Kidney tubule cell (primary cell): ENCODE measurements around the gene FOXN3.

Experiments
- DNase-seq: peaks from one replicate; pipeline ENCODE4 v3.0.0-alpha.2; 2018; ENCODE audit warnings: low spot score

Gene FOXN3

DNA sequence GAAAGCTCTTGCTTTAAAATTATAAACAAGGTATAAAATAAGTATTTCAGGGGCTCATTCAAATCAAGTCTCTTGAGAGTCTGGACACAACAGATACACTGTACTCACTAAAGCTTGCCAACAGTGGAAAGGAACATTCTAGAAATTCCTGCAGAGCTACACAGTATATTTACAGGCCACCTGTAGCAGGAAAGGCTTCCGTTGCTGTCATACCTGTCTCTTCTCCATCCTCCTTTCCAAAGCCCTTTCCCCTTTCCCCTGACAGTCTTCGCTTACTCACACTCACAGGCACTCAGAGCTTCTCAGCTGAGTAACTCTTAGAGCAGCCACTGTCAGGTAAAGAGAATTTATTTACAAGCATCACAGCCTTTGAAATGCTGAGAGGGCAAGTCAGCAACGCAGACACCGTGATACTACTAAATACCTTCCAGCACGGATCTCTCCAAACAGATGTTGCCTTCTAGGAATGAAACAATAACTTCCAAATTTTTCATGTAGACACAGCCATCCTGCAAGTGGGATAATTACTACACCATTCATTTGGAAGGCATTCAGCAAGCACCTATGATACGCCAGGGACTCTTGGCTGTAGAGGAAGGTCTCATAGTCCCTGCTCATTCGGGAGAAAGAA, 167.9 kb downstream of the FOXN3 start:
- peak; percentile 97 for DNase-seq

DNA sequence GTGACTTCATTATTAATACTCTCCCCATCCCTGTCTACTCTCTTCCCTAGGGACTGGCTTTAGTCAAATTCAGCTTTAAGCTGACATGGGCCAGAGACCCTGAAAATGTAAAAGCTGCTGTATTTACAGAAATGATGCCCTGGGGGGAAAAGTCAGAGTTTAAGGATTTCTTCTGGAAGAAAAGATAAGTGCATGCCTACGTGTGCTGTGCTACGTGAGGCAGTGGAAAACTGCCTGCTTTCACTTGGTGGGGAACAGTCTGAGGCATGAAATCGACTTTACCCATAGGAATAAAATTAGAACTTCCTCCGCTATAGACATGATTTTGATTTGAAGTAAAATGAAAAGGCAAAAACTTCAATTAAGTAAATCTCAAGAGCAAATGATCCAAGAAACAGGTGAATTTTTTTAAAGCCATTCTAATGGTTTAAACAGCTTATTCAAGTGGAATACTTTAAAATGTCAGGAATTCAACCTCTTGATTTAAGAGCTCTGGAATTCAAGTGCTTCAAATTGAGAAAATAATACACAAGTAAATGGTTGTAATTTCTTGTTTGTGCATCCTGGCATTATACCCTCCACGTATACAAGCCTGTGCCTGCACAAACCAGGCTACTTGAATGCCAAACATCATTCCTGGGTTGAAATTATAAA, 168.5 kb downstream of the FOXN3 start:
- no peak for DNase-seq

DNA sequence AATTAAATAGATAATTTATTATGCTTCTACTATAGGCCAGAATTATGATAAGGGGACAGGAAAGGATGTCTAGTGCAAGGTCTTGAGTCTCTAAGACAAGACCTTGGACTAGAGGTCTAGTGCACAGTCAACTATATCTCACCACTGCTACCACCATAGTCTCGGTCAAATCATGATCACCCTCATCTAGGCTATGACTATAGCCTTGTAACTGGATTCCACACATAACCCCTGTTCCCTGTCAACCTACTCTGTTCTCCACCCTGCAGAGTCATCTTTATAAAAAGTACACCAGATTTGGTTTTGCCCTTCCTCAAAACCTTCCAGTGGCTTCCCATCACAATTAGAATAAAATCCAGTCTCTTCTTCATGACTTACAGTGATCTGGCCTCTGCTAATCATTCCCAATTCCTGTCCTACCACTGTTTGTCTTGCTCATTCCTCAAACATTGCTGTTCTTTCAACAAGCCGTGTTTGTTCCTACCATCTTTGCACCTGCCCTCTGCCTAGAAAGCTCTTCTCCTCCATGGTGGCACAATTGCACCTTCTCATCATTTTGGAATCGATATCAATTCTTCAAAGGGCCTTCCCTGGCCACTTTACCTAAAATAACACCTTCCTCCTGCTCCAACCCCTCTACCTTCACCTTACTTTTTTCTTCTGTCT, 169.4 kb downstream of the FOXN3 start:
- DNase-seq, result peak; percentile 34

DNA sequence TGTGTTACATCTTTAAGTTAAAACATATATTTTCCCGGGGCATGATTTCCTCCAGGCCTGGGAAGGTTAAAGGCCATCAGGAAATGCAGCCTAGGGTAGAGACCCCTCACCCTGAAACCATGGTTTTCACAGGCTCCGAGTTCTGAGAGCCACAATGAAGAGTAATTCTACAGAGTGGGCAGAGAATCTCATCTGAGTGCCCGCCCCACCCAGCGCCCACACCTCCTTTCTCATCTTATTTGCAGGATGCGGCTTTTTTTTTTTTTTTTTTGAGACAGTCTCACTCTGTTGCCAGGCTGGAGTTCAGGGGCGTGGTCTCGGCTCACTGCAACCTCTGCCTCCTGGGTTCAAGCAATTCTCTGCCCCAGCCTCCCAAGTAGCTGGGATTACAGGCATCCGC, 170.7 kb downstream of the FOXN3 start:
- DNase-seq, result no peak

DNA sequence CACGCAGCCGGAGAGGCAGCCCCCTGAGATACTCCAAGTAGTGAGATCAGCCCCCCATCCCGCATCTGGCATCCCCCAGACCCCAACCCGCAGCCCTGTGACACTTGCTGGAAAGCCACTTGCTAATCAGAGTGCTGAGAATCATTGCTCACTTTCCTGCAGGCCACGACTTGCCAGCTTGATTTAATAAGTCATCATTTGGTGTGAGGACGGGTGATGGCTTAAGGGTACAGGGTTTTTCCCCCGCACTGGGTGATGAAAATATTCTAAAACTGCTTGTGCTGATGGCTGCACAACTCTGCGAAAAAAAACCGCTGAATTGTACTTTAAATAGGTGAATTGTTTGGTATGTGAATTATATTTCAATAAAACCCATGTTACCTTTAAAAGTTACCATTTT, 171.2 kb downstream of the FOXN3 start:
- no peak for DNase-seq

DNA sequence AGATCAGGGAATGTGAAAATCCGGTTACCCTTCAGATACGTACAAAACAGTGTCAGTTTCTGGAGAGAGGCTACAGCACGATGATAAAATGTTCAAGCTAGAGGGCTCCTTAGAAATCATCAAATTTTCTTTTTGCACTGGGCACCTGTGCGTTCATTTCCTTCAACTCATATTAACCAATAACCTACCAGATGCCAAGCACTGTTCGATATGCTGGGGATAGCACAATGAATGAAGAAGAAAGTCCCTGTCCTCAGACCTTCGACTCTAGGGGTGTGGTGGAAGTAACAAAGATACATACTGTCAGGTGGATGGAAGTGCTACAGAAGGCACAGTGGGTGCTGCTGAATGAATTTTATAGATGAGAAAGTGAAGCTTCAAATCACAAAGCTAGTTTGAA, 172.3 kb downstream of the FOXN3 start:
- no peak for DNase-seq

DNA sequence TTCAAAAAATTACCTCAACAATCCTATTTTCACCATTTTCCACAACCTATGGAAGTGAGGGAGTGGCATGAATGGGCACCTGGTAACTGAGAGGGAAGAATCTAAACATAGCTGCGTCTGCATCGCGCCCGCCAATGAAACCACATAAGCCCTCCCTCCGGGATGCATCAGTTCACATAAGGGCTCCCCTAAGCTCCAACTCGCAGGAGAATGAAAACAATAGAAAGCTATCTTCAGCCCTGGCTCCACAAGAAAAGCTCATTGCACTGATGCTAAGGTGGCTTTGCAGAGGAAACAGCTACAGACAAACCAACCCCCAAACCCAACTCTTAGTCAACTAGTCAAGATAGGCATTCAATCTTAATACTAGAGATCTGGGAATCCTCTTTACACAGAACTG, 173.3 kb downstream of the FOXN3 start:
- no peak for DNase-seq

DNA sequence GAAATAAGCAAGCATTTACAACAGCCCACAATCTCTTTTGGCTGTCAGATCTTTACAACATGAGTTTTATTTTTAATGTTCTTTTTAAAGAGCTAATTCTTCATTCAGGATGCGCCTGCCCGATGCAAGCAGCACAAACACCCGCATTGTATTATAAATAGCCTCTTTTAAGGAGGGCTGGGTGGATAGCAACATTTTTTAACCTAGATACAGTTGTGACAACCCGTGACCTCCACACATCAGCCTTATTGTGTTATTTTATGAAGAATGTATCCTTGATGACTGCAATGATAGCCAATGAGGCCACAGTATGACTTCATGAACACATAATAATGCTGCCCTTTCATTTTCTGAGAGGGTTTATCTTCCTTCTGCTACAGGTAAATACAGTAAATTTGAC, 173.7 kb downstream of the FOXN3 start:
- no peak for DNase-seq

DNA sequence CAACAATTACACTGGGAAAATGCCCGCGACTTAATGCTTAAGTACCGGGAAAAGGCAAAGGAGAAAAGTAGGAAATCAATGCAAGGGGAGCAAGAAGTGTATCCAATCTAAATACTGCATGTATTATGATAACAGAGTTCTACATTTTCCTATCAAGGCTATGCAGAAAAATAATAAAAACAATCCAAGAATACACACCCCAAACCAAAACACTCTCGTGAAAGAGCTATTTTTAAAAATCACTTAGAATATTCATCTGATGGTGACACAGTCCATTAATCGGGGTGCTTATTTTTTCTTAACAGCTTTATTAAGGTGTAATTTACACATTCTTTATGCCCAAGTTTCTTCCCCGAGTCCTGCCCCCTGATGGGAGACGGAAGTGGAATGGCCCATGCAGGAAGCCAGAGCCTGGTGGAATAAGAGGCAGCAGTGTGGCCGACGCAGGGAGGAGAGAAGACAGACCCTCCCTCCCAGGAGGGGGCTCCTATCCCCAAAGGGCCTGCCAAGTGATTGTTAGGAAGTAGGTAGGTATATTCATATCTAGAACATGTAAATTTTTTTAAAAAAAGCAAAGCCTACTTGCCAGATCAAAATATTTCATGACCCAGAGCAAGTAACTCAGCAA, 174.3 kb downstream of the FOXN3 start:
- no peak for DNase-seq

DNA sequence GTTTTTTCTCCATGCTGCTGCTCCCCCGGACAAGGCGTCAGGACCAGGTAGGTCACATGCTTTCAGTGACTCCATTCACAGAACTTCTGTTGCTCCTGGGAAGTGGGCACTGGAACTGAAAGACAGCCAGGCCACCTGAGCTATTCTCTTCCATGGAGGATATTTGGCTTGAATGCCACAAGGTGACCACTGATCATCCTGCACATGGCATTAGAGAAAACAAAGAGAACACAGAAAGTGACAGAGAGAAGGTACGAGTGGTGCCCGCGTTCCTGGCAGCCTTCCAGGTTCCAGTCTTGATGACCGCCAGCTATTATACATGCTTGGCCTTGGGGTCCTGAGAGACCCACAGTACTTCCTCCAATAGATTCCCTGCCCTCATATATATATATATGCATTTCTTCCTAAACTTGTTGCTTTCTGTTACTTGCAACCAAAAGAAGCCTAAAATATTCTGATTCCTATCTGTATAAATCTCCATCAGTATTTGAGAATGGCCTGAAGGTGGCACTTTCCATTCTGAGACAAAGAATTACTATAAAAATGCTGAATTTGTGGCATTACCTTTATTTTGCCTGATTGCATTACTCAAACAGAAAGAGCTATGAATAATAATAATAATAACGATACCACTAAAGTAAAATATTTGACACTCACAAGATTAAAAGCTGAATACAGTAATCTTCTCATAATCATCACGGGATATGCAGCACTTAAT, 174.9 kb downstream of the FOXN3 start:
- no peak for DNase-seq

DNA sequence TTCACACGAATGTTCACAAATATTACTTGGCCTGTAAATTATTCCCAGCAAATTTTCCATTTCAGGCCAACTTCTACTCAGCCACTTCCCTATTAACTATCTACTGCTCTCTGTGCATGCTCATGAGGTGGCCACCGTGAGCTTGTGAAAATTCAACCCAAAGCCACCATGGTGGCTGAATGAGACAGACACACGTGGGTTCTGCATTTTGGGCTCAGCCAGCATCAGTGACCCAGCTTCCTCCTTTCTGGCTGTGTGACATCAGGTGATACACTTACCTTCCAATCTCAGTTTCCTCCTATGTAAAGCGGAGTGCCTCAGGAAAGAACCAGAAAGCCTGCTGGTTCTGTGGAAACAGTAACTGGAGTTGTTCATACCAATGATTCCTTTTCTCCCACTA, 175.8 kb downstream of the FOXN3 start:
- DNase-seq, result no peak

DNA sequence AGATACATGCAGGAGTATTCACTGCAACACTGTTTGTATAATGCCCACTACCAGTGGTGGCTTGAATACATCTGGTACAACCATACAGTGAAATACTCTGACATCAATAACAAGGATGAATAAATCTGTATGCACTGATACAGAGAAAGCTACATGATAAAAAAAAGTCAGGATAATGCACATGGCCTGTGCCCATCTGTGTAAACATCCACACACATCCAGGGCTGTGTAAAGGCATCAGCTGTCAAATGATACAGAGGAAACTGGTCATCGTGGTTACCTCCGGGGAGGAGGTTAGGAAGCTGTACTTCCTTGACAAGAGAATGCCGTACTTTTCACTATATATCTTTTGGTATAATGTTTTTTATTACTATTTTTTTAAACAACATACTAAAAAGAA, 176.6 kb downstream of the FOXN3 start:
- peak; percentile 41 for DNase-seq

DNA sequence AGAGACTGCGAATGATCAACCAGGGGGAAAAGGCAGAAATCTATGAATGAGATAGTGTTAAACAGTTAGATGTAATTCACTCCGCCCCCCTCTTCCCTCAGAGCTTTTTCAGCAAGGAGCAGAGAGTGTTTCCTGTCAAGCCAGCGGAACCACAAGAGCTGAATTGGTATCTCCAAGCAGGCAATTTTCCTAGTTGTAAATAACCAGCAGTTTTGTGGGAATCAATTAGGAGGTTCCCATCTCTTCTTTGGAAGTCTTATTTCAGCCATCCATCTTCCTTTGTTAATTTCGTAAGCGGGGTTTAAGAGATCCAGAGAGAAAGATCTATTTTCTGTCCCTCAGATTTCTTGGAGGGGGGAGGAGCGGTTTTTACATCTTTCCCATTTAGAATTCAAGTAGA, 178.0 kb downstream of the FOXN3 start:
- DNase-seq, result no peak

DNA sequence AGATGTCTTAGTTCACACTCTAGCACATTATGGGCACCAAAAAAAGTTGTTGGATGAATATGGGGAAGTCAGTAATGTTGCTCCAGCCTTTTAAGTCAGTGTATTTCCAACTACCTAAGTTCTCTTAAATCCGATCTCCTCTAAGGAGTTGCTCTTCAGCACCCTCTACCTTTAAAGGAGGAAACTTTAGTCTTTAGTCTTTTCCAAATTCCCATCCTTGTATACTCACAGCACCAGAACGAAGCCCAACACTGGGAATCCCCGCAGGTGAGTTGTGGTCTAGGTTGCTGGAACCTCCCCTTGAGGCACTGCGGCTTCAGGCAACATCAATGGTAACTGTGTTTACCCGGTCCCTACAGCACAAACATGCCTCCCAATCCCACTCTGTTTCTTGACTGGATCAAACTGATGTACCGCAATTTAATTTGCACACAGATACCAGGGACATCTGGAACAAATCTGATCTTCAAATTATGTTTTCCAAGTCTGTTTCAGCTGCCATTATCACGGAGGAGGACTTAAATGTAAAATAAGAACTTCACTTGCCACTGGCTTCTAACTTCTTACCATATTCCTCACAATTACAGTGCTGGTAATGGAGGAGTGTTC, 179.0 kb downstream of the FOXN3 start:
- no peak for DNase-seq

DNA sequence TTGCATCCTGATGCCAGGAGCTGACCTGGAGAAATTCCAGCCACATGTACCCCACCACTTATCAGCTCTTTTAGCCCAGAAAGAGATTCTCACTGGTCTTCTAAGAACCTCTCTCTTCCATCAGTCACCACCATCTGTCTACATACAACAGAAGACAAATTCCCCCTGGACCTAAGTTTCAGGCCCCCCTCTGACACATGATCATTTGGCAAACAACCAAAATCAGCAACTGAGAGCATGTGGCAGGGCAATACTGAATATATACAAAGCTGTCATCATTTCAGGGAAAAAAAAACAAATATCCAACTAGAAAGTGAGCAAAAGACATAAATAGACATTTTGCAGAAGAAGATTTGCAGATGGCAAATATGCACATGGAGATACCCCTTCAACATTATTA, 180.2 kb downstream of the FOXN3 start:
- no peak for DNase-seq

DNA sequence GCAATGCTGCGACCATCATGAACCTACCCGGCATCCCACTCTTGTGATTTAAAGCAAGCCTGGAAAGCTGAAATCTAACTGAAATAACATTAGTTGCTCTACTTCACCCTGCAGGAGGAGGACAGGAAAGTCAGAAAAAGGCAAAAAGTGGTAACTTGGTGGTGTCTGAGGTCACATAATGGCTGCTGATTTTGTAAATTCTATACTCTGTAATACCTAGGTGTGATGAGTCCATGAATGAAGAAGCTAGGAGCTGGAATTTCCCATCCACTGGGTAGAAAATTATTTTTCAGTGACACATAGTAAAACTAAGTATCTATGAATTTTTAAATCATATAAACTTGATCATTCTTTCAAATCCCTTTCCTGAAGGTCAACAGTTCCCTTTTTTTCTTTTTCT, 183.8 kb downstream of the FOXN3 start:
- no peak for DNase-seq

DNA sequence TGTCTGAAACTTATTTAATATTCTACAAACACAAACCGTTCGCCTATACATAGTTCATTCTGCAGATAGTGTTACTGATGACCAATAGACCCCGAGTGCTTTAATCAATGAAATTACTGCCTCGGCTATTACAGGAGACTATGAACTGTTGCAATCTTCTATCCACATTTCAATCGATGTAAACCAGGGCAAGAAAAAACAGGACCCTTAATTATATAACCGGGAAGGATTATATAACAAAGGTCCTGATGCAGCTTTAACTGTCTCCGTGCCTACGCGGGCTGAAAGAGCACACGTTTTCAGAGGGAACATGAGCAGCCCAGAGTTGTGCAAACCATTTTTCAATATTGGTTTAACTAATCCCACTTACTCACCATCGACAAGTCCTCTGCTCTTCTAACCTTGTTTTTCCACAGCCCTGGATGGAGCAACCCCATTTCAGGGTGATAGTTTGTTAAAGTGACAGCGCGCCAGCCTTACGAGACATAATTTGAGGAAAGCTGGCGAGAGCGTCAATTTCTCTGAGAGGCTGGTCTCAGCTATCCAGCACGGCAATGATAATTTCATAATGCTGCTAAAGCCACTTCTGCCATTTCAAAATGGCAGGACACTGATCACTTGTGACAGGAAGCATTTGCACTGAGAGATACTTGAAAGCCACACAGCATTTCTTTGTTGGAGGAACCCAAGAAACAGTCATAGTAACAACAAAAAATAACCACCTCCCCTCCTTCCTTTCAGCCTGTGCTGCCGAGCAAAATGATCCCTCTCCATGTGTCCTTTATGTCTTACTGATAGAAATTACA, 184.6 kb downstream of the FOXN3 start:
- DNase-seq, result no peak

DNA sequence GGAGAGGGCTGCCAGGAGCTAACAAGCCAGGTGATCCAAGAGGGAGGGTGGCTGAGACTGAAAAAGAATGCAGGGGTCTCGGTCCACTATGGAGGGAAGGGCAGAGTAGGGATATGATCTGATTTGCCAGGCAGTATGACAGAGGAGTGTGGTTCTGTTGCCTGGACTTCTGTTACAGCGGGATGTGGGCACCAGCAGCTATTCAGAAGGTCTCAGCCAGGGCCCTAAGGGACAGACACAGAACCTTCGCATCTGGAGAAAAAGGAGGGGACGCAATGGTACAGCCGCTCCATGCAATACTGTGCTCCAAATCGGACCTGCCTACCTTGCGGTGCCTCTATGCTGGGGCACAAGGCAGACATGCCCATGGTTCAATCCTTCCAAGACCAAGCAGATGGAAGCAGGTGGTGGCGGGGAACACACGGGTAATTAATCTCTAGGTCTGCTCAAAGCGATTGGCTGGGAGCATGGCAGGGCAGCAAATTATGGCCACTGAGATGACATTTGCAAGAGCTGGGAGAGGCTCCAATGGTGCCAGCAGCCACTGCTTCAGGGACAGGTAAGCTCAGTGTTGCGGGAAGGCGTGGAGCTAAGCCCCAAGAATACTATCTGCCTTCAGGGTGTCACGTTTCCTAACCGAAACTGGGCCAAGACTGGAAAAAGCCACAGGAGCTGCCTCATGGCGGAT, 185.5 kb downstream of the FOXN3 start:
- DNase-seq, result no peak

DNA sequence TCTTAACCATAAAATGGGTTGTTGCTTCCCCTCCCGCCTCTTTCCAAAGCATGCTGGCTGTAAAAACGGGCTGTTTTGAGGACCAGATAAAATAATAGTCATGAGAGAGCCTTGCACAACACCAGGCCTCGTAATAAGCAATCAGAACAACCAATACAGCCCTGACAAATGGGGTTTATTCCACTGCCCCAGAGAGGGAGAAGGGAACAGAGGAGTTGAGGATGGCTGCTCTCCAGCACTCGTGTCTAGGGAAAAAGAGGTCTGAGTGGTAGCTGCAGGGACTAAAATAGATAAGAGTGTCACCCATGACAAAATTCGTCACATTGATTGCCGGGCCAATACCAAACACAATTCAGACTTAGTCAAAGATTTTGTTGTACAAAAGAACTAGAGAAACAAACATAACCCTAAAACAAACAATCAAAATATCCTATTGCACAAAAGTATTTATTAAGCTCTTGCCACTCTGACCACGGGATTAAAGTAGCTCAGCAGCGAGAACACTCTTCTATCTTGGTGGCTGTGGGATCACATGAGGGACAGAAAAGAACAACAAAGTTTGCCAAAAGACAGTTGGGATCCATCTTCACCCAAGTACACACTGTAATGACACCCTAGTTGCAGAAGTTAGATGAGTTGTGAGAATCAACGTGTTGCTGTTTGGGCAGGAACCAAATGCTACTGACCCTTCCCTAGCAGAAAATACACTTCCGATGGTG, 188.0 kb downstream of the FOXN3 start:
- DNase-seq, result no peak

DNA sequence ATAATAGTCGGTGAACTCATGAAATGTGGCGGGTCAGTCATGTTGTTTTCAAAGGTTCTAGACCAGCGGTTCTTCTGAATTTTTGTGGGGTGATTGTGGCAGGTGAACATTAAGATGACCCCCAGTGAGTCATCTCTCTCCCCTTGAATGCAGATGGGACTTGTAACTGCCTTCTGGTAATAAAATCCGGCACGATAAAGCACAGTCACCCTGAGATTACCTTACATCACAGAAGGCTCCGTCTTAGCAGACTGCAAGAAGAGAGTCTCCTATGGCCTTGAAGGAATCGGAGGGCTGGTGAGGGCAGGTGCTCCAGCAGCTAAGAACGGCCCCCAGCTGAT, 189.6 kb downstream of the FOXN3 start:
- peak; percentile 50 for DNase-seq
